K562 (cell line): Measurements from ENCODE around the gene UNKL. TPM values are rescaled to one million over a fixed set of nuclear protein-coding genes. Genes with fewer than 3 reads are reported as not detected.

ENCODE experiments used
- ATAC-seq: fragments of 200-7000 bp; cut with Tn5 transposase; 3 replicates; pipeline ENCODE4 v1.9.1; 2020; ENCODE audit warnings: moderate library complexity
- BruUV-seq: library from RNA; stranded (reverse); fragments of 400-500 nt; replicated peaks from 2 replicates; lab custom pipeline; 2021; lab: Mats Ljungman, UMichigan
- CTCF ChIA-PET: fragments of 300-600 bp; formaldehyde crosslinking; extraction: SDS; loops from one replicate; lab custom pipeline; 2021; ENCODE audit warnings: low intra/inter-chr PET ratio; lab: Yijun Ruan, JAX
- POLR2A ChIA-PET: fragments of 300-600, 350-650 bp; sonication (Branson Sonifier 250); formaldehyde crosslinking; extraction: SDS; loops from one replicate; lab custom pipeline; 2021; ENCODE audit warnings: antibody characterized with exemption, inconsistent platforms; lab: Yijun Ruan, JAX
- DNase-seq, 4 experiments: peaks; one replicate each; pipeline versions ENCODE4 v3.0.0 to v3.0.0-alpha.2; 2011 to 2018; ENCODE audit warnings: low spot score in 3 of 4, mixed read lengths in 3 of 4; ENCODE audit errors: extremely low read depth in 1 of 4
- FAIRE-seq: peaks from 2 replicates; lab custom pipeline; 2011; peaks lifted over from hg19 to GRCh38; lab: Jason Lieb, UNC
- H2AFZ ChIP-seq: 2 replicates; pipeline ENCODE4 v1.6.0; 2011; ENCODE audit warnings: low read depth, low read length, control low read depth, inconsistent platforms
- H3K27ac ChIP-seq: fragments of 200-600 bp; 3 replicates; pipeline ENCODE4 v1.8.0; 2011; ENCODE audit warnings: low read depth, mild to moderate bottlenecking, control low read depth, inconsistent platforms, low read length, moderate library complexity, mixed read lengths; ENCODE audit errors: extremely low read depth
- H3K27me3 ChIP-seq, 2 experiments: fragments of 300-600 bp in 1 of 2; 2 replicates in 1 of 2; 3 replicates in 1 of 2; pipeline versions ENCODE4 v1.6.0 to v1.8.0; 2011; ENCODE audit warnings: inconsistent platforms in 2 of 2, low read length in 2 of 2, mild to moderate bottlenecking in 1 of 2, mixed read lengths in 1 of 2, moderate library complexity in 1 of 2; ENCODE audit not compliant: control insufficient read depth in 2 of 2, insufficient read depth in 2 of 2
- H3K36me3 ChIP-seq: fragments of 300-600 bp; 3 replicates; pipeline ENCODE4 v1.8.0; 2011; ENCODE audit warnings: mild to moderate bottlenecking, low read length, inconsistent platforms; ENCODE audit not compliant: control insufficient read depth, insufficient read depth
- H3K4me1 ChIP-seq, 2 experiments: fragments of 200-600 bp in 1 of 2; replicated peaks in 1 of 2; 2 replicates in 1 of 2; 3 replicates in 1 of 2; pipeline versions ENCODE4 v1.5.1 to v1.8.0; 2011; ENCODE audit warnings: inconsistent platforms in 2 of 2, low read length in 2 of 2, mild to moderate bottlenecking in 1 of 2, mixed read lengths in 1 of 2, moderate library complexity in 1 of 2; ENCODE audit not compliant: control insufficient read depth in 2 of 2, insufficient read depth in 2 of 2
- H3K4me2 ChIP-seq: 2 replicates; pipeline ENCODE4 v1.6.1; 2011; ENCODE audit warnings: low read length, control low read depth, inconsistent platforms, mixed read lengths; ENCODE audit not compliant: insufficient read depth
- H3K4me3 ChIP-seq: fragments of 200-600 bp; sonication (generic), shearing (Covaris generic); 2 replicates; pipeline ENCODE4 v1.5.1; 2016; ENCODE audit warnings: control low read depth, inconsistent platforms
- H3K79me2 ChIP-seq: fragments of 200-600 bp; 3 replicates; pipeline ENCODE4 v1.8.0; 2011; ENCODE audit warnings: low read length, inconsistent platforms; ENCODE audit not compliant: control insufficient read depth, insufficient read depth
- H3K9ac ChIP-seq, 2 experiments: 2 replicates each; pipeline versions ENCODE4 v1.6.0 to v1.6.1; 2011; ENCODE audit warnings: low read depth in 2 of 2, low read length in 2 of 2, control low read depth in 1 of 2, inconsistent platforms in 1 of 2, mild to moderate bottlenecking in 1 of 2, mixed read lengths in 1 of 2; ENCODE audit not compliant: insufficient read depth in 1 of 2
- H3K9me1 ChIP-seq: one replicate; pipeline ENCODE4 v1.6.0; 2011; ENCODE audit warnings: inconsistent platforms, mild to moderate bottlenecking, low read length, moderate library complexity; ENCODE audit not compliant: control insufficient read depth, insufficient read depth
- H3K9me3 ChIP-seq: replicated peaks from 2 replicates; pipeline ENCODE4 v1.5.1; 2011; ENCODE audit warnings: low read depth, low read length, inconsistent platforms; ENCODE audit not compliant: control insufficient read depth, insufficient read depth
- H4K20me1 ChIP-seq: replicated peaks from 2 replicates; pipeline ENCODE4 v1.6.1; 2011; ENCODE audit warnings: low read length, inconsistent platforms, mixed read lengths; ENCODE audit not compliant: control insufficient read depth, insufficient read depth
- KLF16 ChIP-seq: IDR thresholded peaks from 2 replicates; pipeline ENCODE4 v1.6.1; 2016; ENCODE audit warnings: antibody characterized with exemption
- RFX1 ChIP-seq: fragments of 450-650 bp; IDR thresholded peaks from 2 replicates; pipeline ENCODE4 v1.6.1; 2016; ENCODE audit warnings: mild to moderate bottlenecking, moderate library complexity
- ZNF778 ChIP-seq: fragments of 450-650 bp; formaldehyde crosslinking; IDR thresholded peaks from 2 replicates; pipeline ENCODE4 v1.4.0; 2020; ENCODE audit warnings: mild to moderate bottlenecking, moderate library complexity
- WGBS: fragments of 100-300 bp; shearing (Covaris generic); methylation state at CpG from one replicate; pipeline ENCODE4 v1.1.6; 2016; ENCODE audit warnings: low coverage, mixed read lengths; ENCODE audit not compliant: insufficient coverage; ENCODE audit errors: missing lambda C conversion rate; 5-methylcytosine and 5-hydroxymethylcytosine counted together
- in situ Hi-C: fragments of 300-500 bp; cut with MboI; formaldehyde crosslinking; loops from 4 replicates; pipeline ENCODE4 v1.15.0; 2018; ENCODE audit warnings: inconsistent platforms, mixed read lengths
- intact Hi-C: fragments of 100-400 bp; cut with micrococcal nuclease; formaldehyde crosslinking; loops from 2 replicates; pipeline ENCODE4 v1.14.2; 2022
- polyA plus RNA-seq, 8 experiments: library from polyadenylated mRNA; depleted of rRNA in 4 of 8; stranded (reverse) in 5 of 8; unstranded in 3 of 8; fragments of >200 nt; fragmentation: Nextera tagmentation in 2 of 8; fragmentation: Illumina TruSeq in 1 of 8; extraction: Ambion mirVana in 2 of 8; extraction: Trizol in 1 of 8; gene quantifications; 2 replicates each; pipeline versions ENCODE4 v1.2.1 to v1.2.3, GENCODE V29; 2011 to 2014; ENCODE audit warnings: inconsistent platforms in 1 of 8, missing spikeins in 1 of 8
- total RNA-seq, 7 experiments: library from RNA; depleted of rRNA in 6 of 7; stranded (reverse); fragments of >200 nt in 6 of 7; fragmentation: Illumina TruSeq in 2 of 7; extraction: Trizol in 2 of 7; gene quantifications; 2 replicates each; pipeline versions ENCODE4 v1.2.1 to v1.2.3, GENCODE V29; 2011 to 2021; ENCODE audit warnings: low replicate concordance in 1 of 7
- TF ChIP-seq, protein P1 (sequence below), 2 experiments: fragments of 450-650 bp; formaldehyde crosslinking in 1 of 2; IDR thresholded peaks; 2 replicates each; pipeline versions ENCODE4 v1.4.0 to v1.6.1; 2014 to 2020; ENCODE audit warnings: mild to moderate bottlenecking in 2 of 2, borderline replicate concordance in 1 of 2, low read depth in 1 of 2

Gene UNKL
- total and polyA plus RNA-seq, 9 of the 15 experiments (the other 6 are each of a cell fraction or from before 2014, with no cell fraction given), result 0.37 to 30.2 (median 5.1) TPM

DNA sequence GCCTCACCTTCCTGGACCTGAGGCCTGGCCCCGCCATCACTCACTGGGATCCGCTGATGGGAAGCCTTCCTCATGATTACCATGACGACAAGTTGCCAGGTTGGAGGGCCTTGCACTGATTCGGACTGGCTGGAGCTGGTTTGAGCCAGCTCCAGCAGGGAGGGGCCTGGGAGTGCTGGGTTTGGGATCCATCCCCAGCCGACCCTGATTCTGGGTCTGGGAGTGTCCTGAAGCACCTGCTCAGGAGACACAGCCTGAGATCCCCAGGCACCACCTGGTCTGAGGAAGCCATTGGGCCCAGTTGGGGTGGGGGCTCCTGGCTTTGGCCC is 86.9 kb downstream of the UNKL start:
- intact Hi-C loops, result no loop called here
- WGBS, result 66% methylated on average over 5 of the region's 5 CpGs
- Histone ChIP-seq H3K9me1 (no peaks in the 10 kb centered on the region), H4K20me1 (no peaks in the 10 kb centered on the region), H3K79me2 (no peaks in the 10 kb centered on the region), H3K36me3 (peaks cover 23% of the 10 kb centered on the region; the same call in 1 of the 3 replicates), H3K9me3 (0 out of 2 replicates have a peak, but pooled peaks cover 4% of the 10 kb centered on the region), H3K4me2 (no peak overlapping the region), H3K4me3 (no peak overlapping the region), H2AFZ (no peak overlapping the region), H3K27me3 (no peaks in the 10 kb centered on the region), H3K27ac (no peak overlapping the region), H3K4me1 (peaks cover 14 to 57% of the 10 kb centered on the region in 2 experiments), H3K9ac (peak overlapping the region in 1 of 2 experiments; percentile 22; a peak in 1 of 4 replicates)
- no peak for ATAC-seq
- ChIA-PET CTCF (no interaction called here), POLR2A (interaction anchor here (1.1 kb wide), 1 partner anchor 16 kb away, joined by 3 read pairs; no protein-coding TSS in a partner anchor)
- in situ Hi-C loops, result no loop called here
- no peak for DNase-seq
- TF ChIP-seq ZNF778 (CRISPR knock-in tag) (no peak), KLF16 (peak; percentile 80), RFX1 (peak; percentile 49)
- TF ChIP-seq, protein P1, sequence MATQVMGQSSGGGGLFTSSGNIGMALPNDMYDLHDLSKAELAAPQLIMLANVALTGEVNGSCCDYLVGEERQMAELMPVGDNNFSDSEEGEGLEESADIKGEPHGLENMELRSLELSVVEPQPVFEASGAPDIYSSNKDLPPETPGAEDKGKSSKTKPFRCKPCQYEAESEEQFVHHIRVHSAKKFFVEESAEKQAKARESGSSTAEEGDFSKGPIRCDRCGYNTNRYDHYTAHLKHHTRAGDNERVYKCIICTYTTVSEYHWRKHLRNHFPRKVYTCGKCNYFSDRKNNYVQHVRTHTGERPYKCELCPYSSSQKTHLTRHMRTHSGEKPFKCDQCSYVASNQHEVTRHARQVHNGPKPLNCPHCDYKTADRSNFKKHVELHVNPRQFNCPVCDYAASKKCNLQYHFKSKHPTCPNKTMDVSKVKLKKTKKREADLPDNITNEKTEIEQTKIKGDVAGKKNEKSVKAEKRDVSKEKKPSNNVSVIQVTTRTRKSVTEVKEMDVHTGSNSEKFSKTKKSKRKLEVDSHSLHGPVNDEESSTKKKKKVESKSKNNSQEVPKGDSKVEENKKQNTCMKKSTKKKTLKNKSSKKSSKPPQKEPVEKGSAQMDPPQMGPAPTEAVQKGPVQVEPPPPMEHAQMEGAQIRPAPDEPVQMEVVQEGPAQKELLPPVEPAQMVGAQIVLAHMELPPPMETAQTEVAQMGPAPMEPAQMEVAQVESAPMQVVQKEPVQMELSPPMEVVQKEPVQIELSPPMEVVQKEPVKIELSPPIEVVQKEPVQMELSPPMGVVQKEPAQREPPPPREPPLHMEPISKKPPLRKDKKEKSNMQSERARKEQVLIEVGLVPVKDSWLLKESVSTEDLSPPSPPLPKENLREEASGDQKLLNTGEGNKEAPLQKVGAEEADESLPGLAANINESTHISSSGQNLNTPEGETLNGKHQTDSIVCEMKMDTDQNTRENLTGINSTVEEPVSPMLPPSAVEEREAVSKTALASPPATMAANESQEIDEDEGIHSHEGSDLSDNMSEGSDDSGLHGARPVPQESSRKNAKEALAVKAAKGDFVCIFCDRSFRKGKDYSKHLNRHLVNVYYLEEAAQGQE (IDR thresholded peaks at IDR 0.05; ENCODE audit: borderline replicate concordance), result peak; percentile 96
- TF ChIP-seq, protein P1 (CRISPR knock-in tag; IDR thresholded peaks at IDR 0.05; ENCODE audit: low read depth), result no peak
- BruUV-seq, result no TSS peak
- FAIRE-seq, result no peak
